Activated CD8-positive, alpha-beta T cell treated with anti-CD3 and anti-CD28 coated beads for 36 hours (primary cell): ENCODE data around the gene GNAT1. TPM values are rescaled to one million over a fixed set of nuclear protein-coding genes. Genes with fewer than 3 reads are reported as not detected.
A peak's percentile ranks its signal among the peaks of the same experiment; 100 is the strongest.

Source experiments
- ATAC-seq: fragments of 200-7000 bp; cut with Tn5 transposase; one replicate; pipeline ENCODE4 v1.10.0; 2021; ENCODE audit warnings: mild to moderate bottlenecking, moderate library complexity
- CTCF ChIA-PET: fragments of 350-600 bp; sonication (Branson Sonifier 250); formaldehyde crosslinking; loops from one replicate; lab custom pipeline; 2021; ENCODE audit warnings: antibody characterized with exemption; lab: Charles Lee
- POLR2A ChIA-PET: fragments of 350-600 bp; sonication (Branson Sonifier 250); formaldehyde crosslinking; loops from one replicate; lab custom pipeline; 2021; ENCODE audit warnings: antibody characterized with exemption; lab: Charles Lee
- DNase-seq: peaks from one replicate; pipeline ENCODE4 v3.0.0-alpha.2; 2020
- H3K27ac Mint-ChIP-seq: one replicate; pipeline ENCODE4 v1.8.0; 2021; ENCODE audit warnings: mild to moderate bottlenecking, mixed read lengths
- H3K27me3 Mint-ChIP-seq: one replicate; pipeline ENCODE4 v1.8.0; 2021; ENCODE audit warnings: mixed read lengths
- H3K36me3 Mint-ChIP-seq: one replicate; pipeline ENCODE4 v1.8.0; 2021; ENCODE audit warnings: low read depth, mixed read lengths
- H3K4me1 Mint-ChIP-seq: one replicate; pipeline ENCODE4 v1.8.0; 2021; ENCODE audit warnings: low read depth, mixed read lengths
- H3K4me3 Mint-ChIP-seq: one replicate; pipeline ENCODE4 v1.8.0; 2021; ENCODE audit warnings: mild to moderate bottlenecking, moderate library complexity, mixed read lengths
- H3K9me3 Mint-ChIP-seq: one replicate; pipeline ENCODE4 v1.8.0; 2021; ENCODE audit warnings: mixed read lengths
- intact Hi-C: fragments of 100-400 bp; cut with micrococcal nuclease; formaldehyde crosslinking; loops from one replicate; pipeline ENCODE4 v1.10.0; 2022
- total RNA-seq, 2 experiments: library from RNA; stranded (reverse); gene quantifications; one replicate each; pipeline ENCODE4 v1.2.3, GENCODE V29; 2021
- TF ChIP-seq, protein P1 (sequence below): fragments of 200-600 bp; IDR thresholded peaks from one replicate; pipeline ENCODE4 v1.8.0; 2022; ENCODE audit warnings: antibody characterized with exemption, mild to moderate bottlenecking

The GNAT1 gene
- total RNA-seq, 2 experiments from 2014 or later, result 0.11 to 0.23 TPM

- ATAC-seq (no peak), DNase-seq (no peak)
- peaks cover 8% of the 10 kb centered on the region for H3K4me1 Mint-ChIP-seq
- intact Hi-C loops, result no loop called here
- POLR2A ChIA-PET, result interaction anchor here (0.6 to 1.6 kb wide), 3 partner anchors 34 to 47 kb away, joined by 3 read pairs; no protein-coding TSS in a partner anchor
- H3K36me3 Mint-ChIP-seq, result no peaks in the 10 kb centered on the region
- H3K27me3 Mint-ChIP-seq, result peaks cover 30% of the 10 kb centered on the region
- CTCF ChIA-PET, result interaction anchor here (0.7 to 1.8 kb wide), 4 partner anchors 9 to 91 kb away, joined by 3 to 7 read pairs (median 4); no protein-coding TSS in a partner anchor
- TF ChIP-seq, protein P1, sequence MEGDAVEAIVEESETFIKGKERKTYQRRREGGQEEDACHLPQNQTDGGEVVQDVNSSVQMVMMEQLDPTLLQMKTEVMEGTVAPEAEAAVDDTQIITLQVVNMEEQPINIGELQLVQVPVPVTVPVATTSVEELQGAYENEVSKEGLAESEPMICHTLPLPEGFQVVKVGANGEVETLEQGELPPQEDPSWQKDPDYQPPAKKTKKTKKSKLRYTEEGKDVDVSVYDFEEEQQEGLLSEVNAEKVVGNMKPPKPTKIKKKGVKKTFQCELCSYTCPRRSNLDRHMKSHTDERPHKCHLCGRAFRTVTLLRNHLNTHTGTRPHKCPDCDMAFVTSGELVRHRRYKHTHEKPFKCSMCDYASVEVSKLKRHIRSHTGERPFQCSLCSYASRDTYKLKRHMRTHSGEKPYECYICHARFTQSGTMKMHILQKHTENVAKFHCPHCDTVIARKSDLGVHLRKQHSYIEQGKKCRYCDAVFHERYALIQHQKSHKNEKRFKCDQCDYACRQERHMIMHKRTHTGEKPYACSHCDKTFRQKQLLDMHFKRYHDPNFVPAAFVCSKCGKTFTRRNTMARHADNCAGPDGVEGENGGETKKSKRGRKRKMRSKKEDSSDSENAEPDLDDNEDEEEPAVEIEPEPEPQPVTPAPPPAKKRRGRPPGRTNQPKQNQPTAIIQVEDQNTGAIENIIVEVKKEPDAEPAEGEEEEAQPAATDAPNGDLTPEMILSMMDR, result no peak
- no peak overlapping the region for H3K27ac Mint-ChIP-seq
- no peaks in the 10 kb centered on the region for H3K9me3 Mint-ChIP-seq
- peak overlapping the region; percentile 55 for H3K4me3 Mint-ChIP-seq
Measured at GRCh38 chr3:50155891-50156290, 35.5 kb upstream of the GNAT1 start.

GRCh38 chr3:50156549-50157493 lies 34.6 kb upstream of the GNAT1 start:
- ATAC-seq (no peak), DNase-seq (no peak)
- no peaks in the 10 kb centered on the region for H3K36me3 Mint-ChIP-seq
- H3K9me3 Mint-ChIP-seq, result no peaks in the 10 kb centered on the region
- H3K4me3 Mint-ChIP-seq, result no peak overlapping the region
- intact Hi-C loops, result no loop called here
- no peak overlapping the region for H3K27ac Mint-ChIP-seq
- CTCF ChIA-PET, result interaction anchor here (0.7 to 1.8 kb wide), 3 partner anchors 19 to 90 kb away, joined by 3 to 7 read pairs (median 3); no protein-coding TSS in a partner anchor
- peaks cover 8% of the 10 kb centered on the region for H3K4me1 Mint-ChIP-seq
- peaks cover 30% of the 10 kb centered on the region for H3K27me3 Mint-ChIP-seq
- POLR2A ChIA-PET, result interaction anchor here (0.6 to 1.6 kb wide), 4 partner anchors 16 to 48 kb away, joined by 3 read pairs; no protein-coding TSS in a partner anchor
- TF ChIP-seq, protein P1, result no peak

DNA sequence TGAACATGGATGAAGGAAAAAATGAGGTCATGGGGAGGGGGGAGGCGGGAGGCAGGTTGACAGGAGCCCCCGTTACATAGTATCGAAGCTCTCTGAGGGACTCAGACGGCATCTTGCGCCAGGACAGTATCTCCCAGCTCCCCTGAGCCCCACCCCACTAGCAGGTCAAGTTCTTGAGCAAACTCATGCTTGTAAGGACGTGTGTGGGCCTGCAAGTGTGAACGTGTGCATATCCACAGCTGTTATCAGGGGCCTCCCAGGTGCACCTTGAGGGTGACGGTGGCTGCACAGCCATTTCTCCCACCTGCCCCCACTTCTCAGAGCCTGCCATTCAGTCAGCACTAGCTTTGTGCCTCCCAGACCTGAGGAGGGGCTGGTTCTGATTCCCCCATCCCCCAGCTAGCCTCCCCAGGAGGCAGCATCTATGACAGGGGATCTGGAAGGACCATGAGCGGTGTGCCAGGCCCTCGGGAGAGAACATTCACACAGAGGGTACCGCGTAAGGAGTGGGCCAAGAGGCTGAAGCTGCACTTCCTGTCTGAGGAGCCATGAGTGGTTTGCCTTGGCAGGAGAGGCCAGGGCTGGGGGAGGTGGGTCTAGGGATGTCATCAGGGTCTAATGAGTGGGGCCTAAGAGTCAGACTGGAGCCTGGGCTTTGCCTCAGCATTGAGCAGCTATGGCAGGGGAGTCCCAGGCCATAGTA lies 33.4 kb upstream of the GNAT1 start:
- H3K9me3 Mint-ChIP-seq, result no peaks in the 10 kb centered on the region
- intact Hi-C loops, result no loop called here
- H3K4me3 Mint-ChIP-seq, result no peak overlapping the region
- H3K27ac Mint-ChIP-seq, result no peak overlapping the region
- H3K4me1 Mint-ChIP-seq, result peaks cover 8% of the 10 kb centered on the region
- POLR2A ChIA-PET, result interaction anchor here (1.3 kb wide), 1 partner anchor 15 kb away, joined by 5 read pairs; no protein-coding TSS in a partner anchor
- peaks cover 30% of the 10 kb centered on the region for H3K27me3 Mint-ChIP-seq
- DNase-seq (no peak), ATAC-seq (no peak)
- CTCF ChIA-PET, result no interaction called here
- TF ChIP-seq, protein P1, result no peak
- no peaks in the 10 kb centered on the region for H3K36me3 Mint-ChIP-seq

GRCh38 chr3:50158530-50159146 lies 32.8 kb upstream of the GNAT1 start:
- POLR2A ChIA-PET, result interaction anchor here (1.3 kb wide), 1 partner anchor 14 kb away, joined by 5 read pairs; no protein-coding TSS in a partner anchor
- Mint-ChIP-seq H3K4me3 (no peak overlapping the region), H3K27me3 (peaks cover 24% of the 10 kb centered on the region), H3K4me1 (peaks cover 8% of the 10 kb centered on the region), H3K36me3 (no peaks in the 10 kb centered on the region), H3K9me3 (no peaks in the 10 kb centered on the region), H3K27ac (no peak overlapping the region)
- DNase-seq (no peak), ATAC-seq (no peak)
- TF ChIP-seq, protein P1, result no peak
- CTCF ChIA-PET, result no interaction called here
- intact Hi-C loops, result no loop called here
